Measurements from ENCODE around the gene CNTLN.
"Not testable (repeated sequence)": the region's sequence is repeated elsewhere in the genome, so short reads cannot be mapped to it uniquely, and the experiment has no call there.

CNTLN gene

DNA sequence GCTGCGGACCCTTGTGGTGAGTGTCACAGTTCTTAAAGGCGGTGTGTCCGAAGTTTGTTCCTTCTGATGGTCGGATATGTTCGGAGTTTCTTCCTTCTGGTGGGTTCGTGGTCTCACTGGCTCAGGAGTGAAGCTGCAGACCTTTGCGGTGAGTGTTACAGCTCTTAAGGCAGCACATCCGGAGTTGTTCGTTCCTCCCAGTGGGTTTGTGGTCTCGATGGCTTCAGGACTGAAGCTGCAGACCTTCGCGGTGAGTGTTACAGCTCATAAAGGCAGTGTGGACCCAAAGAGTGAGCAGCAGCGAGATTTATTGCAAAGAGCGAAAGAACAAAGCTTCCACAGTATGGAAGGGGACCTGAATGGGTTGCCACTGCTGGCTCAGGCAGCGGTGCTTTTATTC is 42.7 kb downstream of the CNTLN start:
- not testable (repeated sequence) for DNase-seq

DNA sequence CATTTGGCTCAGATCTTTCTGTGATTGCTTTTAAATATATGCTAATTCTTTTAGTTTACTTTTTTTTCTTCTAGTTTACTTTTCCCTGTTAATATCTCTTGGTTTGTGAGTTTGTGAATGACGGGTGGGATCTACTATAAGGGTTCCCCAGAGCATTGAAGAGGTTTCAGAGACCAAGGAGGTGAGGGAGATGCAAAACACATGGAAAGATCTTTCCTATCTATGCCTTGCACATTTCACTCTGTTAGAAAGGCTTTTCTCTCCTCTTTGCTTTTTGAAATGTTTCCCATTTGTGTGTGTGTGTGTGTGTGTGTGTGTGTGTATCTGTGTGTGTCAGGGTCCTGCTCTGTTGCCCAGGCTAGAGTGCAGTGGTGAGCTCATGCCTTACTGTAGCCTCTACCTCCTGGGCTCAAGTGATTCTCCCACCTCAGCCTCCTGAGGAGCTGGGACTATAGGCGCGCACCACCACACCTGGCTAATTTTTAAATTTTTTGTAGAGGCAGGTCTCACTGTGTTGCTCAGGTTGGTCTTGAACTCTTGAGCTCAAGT is 50.7 kb downstream of the CNTLN start:
- DNase-seq, result no peak

DNA sequence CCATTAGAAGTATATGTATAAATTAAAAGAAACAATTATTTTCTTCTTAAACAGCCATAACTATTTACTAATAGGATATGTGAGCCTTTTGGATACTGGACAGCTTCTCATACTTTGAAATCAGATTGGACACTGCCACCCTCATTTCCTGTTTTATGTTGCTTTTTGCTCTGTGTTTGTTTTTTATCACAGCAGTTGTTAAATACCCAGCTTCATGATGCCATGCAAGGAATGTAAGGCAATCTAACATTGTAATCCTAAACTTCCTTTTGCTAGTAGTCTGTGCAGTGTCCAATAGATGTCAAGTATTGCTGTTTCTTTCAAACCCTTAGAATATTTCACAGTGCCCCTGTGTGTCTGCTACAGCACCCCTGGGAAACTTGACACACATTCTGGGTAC is 56.2 kb downstream of the CNTLN start:
- DNase-seq, result no peak

DNA sequence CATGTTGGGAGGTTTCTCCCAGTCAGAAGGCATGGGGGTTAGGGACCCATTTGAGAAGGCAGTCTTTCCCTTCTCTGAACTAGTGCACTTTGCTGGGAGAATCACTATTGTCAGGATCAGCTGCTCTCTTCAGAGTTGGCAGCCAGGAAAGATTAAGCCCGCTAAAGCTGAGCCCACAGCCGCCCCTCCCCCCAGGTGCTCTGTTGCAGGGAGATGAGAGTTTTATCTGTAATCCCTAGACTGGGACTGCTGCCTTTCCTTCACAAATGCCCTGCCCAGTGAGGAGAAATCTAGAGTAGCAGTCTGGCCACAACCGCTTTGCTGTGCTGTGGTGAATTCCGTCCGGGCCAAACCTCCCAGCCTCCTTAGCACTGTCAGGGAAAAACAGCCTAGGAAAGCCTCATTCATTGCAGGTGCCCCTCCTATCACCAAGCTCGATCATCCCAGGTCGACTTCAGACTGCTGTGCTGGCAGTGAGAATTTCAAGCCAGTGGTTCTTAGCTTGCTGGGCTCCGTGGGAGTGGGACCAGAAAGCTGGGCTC is 69.8 kb downstream of the CNTLN start:
- DNase-seq, result no peak

DNA sequence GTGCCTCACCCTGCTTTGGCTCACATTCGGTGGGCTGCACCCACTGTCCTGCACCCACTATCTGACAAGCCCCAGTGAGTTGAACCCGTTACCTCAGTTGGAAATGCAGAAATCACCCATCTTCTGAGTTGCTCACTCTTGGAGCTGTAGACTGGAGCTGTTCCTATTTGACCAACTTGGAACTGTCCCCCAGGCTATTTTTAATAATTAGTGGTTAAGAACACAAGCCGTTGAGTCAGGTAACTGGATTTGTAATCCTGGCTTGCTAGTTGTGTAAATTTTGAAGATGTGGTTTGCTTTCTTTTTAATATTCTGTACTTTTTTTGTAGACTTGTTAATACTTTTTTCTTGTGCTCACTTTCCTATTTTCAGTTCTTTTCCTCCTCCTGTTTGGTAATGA is 81.2 kb downstream of the CNTLN start:
- no peak for DNase-seq

DNA sequence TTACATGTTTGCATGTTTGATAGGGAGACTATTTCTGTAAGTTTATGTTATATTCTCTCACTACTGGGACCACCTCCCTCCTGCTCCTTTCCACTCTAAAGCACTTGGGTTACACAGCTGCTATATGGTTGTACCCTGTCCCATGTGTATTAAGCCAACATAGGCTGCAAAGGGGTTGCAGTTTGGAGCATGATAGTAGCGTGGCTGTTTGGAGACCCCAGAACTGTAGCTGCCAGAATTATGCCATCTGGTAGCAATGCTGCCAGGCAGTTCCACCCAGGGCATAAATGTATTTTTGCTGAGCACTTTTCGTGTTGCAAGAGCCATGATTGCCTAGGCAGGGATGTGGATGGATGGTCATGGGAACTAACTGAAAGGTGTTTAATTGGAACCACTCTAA is 81.8 kb downstream of the CNTLN start:
- DNase-seq, result no peak

DNA sequence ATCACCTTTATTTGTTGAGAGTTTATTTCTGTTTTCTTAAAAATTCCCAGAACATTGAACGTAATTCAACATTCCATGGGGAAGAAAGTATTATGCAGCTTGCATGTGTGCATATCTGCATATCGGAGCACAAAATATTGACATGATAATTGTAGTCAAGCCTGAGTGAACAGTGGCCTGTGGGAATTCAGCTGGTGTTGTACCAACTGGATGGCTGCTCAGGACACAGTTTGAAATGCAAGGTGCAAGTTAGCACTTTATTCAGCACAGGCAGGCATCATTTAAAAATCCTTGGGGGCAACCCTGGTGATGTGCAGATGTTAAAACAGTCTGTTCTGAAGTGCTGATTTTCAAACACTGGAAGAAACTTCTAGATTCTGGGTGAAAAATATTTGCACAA is 82.4 kb downstream of the CNTLN start:
- no peak for DNase-seq

DNA sequence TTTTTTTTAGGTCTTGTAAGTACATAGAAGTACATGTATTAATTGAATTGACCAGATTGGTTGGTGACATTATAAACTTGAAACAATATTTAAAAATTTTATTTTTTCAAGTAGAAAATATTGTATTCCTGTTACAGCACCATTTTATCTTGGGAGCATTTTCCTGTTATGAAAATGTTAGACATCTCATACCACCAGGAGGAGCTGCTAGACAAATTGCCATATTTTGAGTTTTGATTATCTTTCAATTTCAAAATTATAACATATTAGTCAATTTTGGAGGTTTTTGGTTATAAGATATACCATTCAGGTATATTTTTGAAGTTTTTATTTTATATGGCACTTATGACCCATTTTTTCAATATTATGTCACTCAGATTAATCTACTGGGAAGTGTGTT is 84.4 kb downstream of the CNTLN start:
- DNase-seq, result no peak

DNA sequence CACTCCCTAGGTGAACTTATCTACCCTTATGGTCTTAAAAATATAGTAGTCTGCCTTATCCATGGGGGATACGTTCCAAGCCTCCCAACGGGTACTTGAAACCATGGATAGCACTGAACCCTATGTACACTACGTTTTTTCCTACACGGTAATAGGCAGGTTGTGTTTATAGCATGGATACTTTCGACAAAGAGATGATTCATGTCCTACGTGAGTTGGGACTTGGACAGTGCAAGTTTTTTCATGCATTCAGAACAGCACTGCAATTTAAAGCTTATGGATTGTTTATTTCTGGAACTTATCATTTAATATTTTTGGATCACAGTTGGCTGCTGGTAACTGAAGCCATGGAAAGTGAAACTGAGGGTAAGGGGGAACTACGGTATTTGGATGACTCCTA is 88.1 kb downstream of the CNTLN start:
- DNase-seq, result no peak

DNA sequence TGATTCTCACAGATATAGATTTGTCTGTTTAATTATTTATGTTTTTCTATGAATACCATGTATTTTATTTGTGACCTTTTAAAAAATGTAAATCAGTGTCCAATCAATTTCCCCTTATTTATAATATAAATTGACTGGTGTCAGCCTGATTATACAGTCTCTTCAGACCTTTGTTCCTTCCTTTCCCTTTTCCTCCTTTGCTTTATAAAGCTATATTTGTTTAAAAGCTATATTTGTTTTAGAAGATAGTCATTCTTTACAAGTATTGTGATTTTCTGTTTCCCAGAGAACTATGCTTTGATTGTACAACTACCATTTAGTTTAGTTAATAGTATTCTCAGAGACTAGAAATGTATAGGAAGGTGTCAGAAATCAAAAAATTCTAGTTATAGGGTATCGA is 90.6 kb downstream of the CNTLN start:
- no peak for DNase-seq

DNA sequence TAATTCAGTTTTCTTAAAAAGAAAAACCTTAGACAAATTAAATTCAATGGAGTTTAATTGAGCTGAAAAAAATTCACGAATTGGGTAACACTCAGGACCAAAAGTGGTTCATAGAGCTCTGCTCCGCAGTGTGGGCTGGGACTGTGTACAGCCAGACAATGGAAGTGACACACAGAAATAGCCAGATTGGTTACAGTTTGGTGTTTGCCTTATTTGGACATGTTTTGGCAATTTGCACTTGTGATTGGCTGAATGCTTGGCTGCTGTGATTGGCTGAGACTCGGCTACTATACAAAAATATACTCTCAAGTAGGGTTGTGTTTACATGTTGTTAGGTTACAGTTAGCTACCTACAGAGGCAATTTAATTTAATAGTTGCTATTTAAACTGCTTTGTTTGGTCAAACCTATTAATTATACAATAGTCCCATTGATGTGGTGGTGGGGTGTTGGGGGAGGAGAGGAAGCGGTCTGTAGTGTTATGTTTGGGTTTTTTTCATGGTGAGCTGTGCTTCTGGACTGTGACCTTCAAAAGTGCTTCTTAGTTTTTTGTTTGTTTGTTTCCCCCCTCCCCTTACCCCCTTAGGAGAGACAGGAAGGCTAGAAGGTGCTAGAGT is 95.2 kb downstream of the CNTLN start:
- no peak for DNase-seq

DNA sequence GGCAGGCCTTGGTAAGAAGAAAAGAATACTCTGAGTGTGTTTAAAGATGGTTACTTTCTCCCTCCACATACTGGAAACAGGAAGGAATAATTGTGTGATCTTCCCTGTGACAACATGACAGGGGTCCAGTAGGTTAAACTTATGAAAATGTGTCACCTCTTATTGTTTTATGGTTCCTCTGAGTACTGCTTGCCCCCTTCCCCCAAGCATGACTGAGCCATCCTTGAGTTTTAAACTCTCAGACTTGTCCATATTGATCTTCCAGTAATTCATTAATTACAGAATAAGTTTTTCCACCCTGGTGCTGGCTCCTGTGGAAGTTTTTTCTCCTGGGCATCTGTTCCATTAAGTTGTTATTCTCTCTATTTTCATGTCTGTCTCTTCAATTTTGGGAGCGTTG is 95.8 kb downstream of the CNTLN start:
- no peak for DNase-seq

DNA sequence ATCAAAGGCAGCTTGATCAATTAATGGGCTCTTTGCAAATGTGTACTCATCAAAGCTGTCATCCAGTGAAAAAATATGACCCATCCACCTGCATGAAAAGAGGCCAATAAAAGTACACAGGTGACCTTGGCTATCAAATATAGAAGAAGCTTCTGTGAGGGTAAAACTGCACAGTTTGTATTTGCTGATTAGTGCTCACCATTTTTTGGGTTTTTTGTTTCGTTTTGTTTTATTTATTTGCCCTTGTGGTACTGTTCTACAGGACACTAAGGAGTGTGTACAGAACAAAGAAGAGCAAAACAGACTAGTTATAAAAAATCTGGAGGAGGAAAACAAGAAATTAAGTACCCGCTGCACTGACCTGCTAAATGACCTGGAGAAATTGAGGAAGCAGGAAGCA is 101.3 kb downstream of the CNTLN start:
- no peak for DNase-seq

DNA sequence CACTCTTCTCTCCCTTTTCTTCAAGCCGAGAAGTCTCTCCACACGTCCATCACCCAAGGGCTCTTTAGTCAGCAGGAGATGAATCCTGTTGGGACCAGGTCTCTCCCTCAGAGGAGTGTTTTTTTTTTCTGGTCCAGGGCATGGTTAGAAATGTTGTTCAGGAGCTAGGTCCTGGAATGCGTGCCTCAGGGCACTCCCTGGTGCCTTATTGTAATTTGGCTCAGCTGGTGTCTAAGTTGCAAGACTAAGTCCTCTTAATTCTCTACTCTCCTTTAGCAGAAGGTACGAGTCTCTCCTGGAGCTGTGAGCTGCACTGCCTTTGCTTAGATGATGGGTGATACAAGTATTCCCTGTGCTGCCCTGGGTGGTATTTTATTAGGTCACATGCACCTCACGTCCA is 111.9 kb downstream of the CNTLN start:
- no peak for DNase-seq

DNA sequence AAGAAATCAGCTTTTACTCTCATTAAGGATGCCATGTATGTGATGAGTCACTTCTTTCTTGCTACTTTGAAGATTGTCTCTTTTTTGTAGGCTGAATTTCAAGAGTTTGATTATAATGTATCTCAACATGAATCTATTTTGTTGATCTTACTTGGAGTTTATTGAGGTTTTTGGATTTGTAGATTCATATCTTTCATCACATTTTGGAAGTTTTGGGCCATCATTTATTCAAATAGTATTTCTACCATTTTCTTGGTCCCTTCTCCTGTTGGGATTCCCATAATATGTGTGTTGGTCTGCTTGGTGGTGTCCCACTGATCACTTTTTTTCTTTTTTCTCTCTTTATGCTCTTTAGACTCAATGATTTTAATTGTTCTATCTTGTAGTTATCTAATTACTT is 116.3 kb downstream of the CNTLN start:
- no peak for DNase-seq

DNA sequence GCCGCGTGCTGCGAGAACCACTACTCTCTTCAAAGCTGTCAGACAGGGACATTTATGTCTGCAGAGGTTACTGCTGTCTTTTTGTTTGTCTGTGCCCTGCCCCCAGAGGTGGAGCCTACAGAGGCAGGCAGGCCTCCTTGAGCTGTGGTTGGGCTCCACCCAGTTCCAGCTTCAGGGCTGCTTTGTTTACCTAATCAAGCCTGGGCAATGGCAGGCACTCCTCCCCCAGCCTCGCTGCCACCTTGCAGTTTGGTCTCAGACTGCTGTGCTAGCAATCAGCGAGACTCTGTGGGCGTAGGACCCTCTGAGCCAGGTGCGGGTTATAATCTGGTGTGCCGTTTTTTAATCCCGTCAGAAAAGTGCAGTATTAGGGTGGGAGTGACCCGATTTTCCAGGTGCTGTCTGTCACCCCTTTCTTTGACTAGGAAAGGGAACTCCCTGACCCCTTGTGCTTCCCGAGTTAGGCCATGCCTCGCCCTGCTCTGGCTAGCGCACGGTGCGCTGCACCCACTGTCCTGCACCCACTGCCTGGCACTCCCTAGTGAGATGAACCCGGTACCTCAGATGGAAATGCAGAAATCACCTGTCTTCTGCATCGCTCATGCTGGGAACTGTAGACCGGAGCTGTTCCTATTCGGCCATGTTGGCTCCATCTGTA is 133.8 kb downstream of the CNTLN start:
- DNase-seq, result not testable (repeated sequence)

DNA sequence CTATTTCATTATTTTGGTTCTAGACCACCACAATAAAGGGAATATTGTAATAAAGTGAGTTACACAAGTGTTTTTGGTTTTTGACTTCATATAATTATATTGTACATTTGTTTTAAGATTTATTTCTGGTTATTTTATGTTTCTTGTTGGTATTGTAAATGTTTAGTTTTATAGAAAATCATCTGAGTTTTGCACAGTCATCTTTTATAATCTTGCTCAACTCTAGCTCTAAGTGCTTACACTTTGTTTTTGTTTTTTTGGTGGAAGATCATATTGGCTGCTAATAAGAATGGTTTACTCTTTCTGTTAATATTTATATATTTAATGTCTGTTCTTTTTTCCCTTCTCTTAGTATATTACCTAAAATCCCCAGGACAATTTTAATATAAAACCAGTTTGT is 135.0 kb downstream of the CNTLN start:
- DNase-seq, result no peak

DNA sequence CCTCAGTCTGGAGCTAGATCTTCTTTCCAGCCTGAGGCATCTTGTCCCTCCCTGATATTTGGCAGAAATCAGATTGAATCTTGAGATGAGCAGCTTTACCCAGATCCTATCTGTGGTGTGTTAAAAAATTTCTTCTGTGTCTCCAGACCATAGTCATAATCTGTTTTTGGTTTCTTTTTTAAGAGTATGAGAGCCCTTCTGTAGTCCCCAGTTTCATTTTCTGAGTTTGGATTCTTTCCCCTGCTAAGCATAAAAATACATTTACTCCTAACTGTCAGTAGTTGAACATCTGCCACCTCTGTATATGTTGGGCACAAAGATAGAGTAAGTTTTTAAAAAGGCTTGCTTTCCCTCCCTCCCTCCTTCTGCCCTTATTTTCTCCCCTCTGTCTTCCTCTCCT is 137.7 kb downstream of the CNTLN start:
- DNase-seq, result no peak

DNA sequence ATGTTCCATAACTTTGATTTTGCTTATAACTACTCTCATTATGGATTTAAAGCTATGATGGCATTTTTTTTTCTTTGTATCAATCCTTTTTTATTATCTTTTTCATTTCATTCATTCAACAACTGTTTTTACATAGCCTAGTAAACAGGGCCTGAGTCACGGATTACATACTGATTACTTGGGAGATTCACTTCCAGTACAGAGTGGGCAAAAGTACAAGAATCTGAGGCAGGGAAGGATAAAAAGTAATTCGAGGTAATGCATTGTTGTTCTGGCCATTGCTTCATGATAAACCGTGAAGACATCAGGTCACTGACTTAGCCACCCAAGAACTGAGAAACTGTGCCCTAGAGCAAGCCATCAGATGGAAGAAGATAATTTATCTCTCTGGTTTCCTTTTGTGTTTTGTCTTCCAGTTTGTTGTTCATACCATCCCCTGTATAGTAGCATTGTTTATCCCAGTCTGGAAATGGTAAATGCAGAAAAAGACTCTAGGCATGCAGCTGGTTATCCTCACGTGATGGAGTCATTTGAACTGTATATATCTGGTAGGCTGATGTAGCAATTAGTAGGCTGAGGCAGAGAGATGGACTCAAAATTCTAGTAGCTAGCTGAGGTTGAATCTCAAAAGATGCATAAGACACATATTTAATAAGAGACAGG is 145.6 kb downstream of the CNTLN start:
- DNase-seq, result no peak

DNA sequence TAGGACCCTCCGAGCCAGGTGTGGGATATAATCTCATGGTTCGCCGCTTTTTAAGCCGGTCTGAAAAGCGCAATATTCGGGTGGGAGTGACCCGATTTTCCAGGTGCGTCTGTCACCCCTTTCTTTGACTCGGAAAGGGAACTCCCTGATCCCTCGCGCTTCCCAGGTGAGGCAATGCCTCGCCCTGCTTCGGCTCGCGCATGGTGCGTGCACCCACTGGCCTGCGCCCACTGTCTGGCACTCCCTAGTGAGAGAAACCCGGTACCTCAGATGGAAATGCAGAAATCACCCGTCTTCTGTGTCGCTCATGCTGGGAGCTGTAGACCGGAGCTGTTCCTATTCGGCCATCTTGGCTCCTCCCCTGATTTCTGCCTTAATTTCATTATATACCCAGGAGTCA is 155.8 kb downstream of the CNTLN start:
- DNase-seq, result not testable (repeated sequence)

DNA sequence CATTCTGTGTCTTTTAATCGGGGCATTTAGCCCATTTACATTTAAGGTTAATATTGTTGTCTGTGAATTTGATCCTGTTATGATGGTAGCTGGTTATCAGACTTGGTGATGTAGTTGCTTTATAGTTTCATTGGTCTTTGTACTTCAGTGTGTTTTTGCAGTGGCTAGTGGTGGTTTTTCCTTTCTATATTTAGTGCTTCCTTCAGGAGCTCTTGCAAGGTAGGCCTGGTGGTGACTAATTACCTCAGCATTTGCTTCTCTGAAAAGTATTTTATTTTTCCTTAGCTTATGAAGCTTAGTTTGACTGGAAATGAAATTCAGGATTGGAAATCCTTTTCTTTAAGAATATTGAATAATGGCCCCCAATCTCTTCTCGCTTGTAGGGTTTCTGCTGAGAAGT is 156.9 kb downstream of the CNTLN start:
- no peak for DNase-seq

DNA sequence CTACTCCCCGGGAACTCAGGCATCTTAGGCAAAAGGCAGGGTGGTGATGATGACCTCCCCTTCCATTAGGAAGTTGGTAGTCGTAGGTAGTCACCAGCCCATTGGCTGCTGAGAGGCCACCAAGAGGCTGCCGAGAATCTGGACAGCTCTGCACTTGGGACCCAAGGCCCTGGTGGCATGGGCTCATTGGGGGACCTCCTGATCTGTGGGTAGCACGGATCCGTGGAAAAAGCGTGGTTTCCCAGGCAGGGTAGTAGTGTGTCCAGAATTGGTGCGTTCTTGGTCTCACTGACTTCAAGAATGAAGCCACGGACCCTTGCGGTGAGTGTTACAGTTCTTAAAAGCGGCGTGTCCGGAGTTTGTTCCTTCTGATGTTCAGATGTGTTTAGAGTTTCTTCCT is 158.8 kb downstream of the CNTLN start:
- no peak for DNase-seq

DNA sequence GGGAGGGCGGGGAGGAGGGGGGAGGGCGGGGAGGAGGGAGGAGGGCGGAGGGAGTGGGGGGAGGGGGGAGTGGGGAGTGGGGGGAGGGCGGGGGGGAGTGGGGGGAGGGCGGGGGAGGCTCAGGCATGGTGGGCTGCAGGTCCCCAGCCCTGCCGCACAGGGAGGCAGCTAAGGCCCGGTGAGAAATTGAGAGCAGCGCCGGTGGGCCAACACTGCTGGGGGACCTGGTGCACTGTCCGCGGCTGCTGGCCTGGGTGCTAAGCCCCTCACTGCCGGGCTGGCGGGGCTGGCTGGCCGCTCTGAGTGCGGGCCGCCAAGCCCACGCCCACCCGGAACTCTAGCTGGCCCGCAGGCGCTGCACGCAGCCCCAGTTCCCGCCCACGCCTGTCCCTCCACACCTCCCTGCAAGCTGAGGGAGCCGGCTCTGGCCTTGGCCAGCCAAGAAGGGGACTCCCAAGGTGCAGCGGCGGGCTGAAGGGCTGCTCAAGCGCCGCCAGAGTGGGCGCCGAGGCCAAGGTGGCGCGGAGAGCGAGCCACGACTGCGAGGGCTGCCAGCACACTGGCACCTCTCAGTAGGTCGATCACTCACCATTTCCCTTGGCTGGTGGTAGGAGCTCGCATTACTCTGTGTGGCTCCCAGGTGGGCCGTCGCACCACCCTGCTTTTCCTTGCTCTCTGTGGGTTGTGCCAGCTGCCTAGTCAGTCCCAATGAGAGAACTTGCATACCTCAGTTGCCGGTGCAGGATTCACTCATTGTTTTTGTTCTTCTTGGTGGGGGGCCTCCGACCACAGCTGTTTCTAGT is 160.2 kb downstream of the CNTLN start:
- no peak for DNase-seq
